Esophagus muscularis mucosa (tissue), 4 donors: Measurements from ENCODE around the gene SDK1. TPM values are rescaled to one million over a fixed set of nuclear protein-coding genes. Genes with fewer than 3 reads are reported as not detected.

Experiments used
- DNase-seq: peaks from one replicate; pipeline ENCODE4 v3.0.0-alpha.2; 2017; ENCODE audit errors: extremely low spot score
- H3K27ac ChIP-seq, 4 donors: fragments of 200-600 bp; sonication (generic); replicated peaks in 1 of 4; 1 replicate in 3 of 4; 2 replicates in 1 of 4; pipeline ENCODE4 v1.5.1; 2016 to 2019; ENCODE audit warnings: mild to moderate bottlenecking in 1 of 4
- H3K27me3 ChIP-seq, 4 donors: fragments of 200-600 bp; sonication (generic); one replicate each; pipeline versions ENCODE4 v1.5.1 to v1.6.0; 2016 to 2019
- H3K36me3 ChIP-seq, 4 donors: fragments of 200-600 bp; sonication (generic); one replicate each; pipeline ENCODE4 v1.5.1; 2016 to 2019
- H3K4me1 ChIP-seq, 4 donors: fragments of 200-600 bp; sonication (generic); one replicate each; pipeline ENCODE4 v1.5.1; 2016 to 2019
- H3K4me3 ChIP-seq, 4 donors: fragments of 200-600 bp; sonication (generic); 1 replicate in 2 of 4; 2 replicates in 2 of 4; pipeline ENCODE4 v1.5.1; 2016 to 2019; ENCODE audit warnings: mild to moderate bottlenecking in 4 of 4, moderate library complexity in 1 of 4
- H3K9me3 ChIP-seq, 4 donors: fragments of 200-600 bp; sonication (generic); 1 replicate in 3 of 4; 2 replicates in 1 of 4; pipeline ENCODE4 v1.5.1; 2016 to 2019
- EP300 ChIP-seq: sonication (generic); formaldehyde crosslinking; IDR thresholded peaks from one replicate; pipeline ENCODE4 v1.6.1; 2017; ENCODE audit warnings: antibody characterized with exemption
- POLR2A ChIP-seq: fragments of 450-650 bp; IDR thresholded peaks from one replicate; pipeline ENCODE4 v1.6.1; 2017; ENCODE audit warnings: antibody characterized with exemption, moderate library complexity, mild to moderate bottlenecking, low read depth
- POLR2AphosphoS5 ChIP-seq, 2 donors: sonication (generic); formaldehyde crosslinking; IDR thresholded peaks; one replicate each; pipeline ENCODE4 v1.6.1; 2017; ENCODE audit warnings: antibody characterized with exemption in 2 of 2
- WGBS: methylation state at CpG from one replicate; pipeline ENCODE4 v1.1.5; 2018; 5-methylcytosine and 5-hydroxymethylcytosine counted together
- intact Hi-C: fragments of 100-400 bp; cut with DNase I; formaldehyde crosslinking; loops from one replicate; pipeline ENCODE4 v1.15.1; 2023
- total RNA-seq, 4 donors: library from RNA; depleted of rRNA; stranded (reverse); fragments of >200 nt; gene quantifications; one replicate each; pipeline versions ENCODE4 v1.1.0 to v1.2.1, GENCODE V29; 2016
- TF ChIP-seq, protein P1 (sequence below), 3 experiments: fragments of 200-600 bp in 2 of 3; fragments of 450-650 bp in 1 of 3; sonication (generic) in 2 of 3; IDR thresholded peaks; one replicate each; pipeline ENCODE4 v1.5.1; 2017 to 2019; ENCODE audit warnings: antibody characterized with exemption in 3 of 3, mild to moderate bottlenecking in 2 of 3, moderate library complexity in 1 of 3

SDK1 gene
- total RNA-seq, 4 donors from 2014 or later: 7.8 to 18.6 (median 12.0) TPM

DNA sequence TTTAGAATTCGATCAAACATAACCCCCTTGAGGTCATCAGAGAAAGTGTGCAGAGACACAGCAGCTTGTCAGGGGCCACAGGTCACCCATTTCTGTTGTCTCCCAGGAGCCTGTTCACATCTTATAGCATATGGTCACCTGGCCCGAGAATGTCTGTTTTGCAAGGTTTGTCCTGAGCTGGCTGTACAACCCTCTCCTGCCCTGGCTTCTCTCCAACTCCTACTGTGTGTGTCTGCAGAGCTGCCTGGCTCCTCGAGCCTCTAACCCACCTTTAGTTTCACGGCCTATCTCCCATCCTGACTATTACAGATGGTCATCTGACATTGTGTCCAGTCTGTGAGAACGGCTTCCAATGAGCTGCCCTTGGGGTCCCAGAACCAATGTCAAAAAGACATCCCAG lies 683.4 kb downstream of the SDK1 start:
- intact Hi-C loops: no loop called here
- DNase-seq: no peak
- Histone ChIP-seq H3K4me3 (no peak overlapping the region), H3K27me3 (no peaks in the 10 kb centered on the region), H3K9me3 (peaks cover 0 to 6% (median 4%) of the 10 kb centered on the region in 4 donors), H3K36me3 (no peaks in the 10 kb centered on the region), H3K4me1 (no peaks in the 10 kb centered on the region), H3K27ac (no peak overlapping the region)
- 80% methylated on average over 4 of the region's 5 CpGs for WGBS
- TF ChIP-seq POLR2A (no peak), POLR2AphosphoS5 (IDR thresholded peaks at IDR 0.05) (no peak), EP300 (no peak)
- TF ChIP-seq, protein P1, sequence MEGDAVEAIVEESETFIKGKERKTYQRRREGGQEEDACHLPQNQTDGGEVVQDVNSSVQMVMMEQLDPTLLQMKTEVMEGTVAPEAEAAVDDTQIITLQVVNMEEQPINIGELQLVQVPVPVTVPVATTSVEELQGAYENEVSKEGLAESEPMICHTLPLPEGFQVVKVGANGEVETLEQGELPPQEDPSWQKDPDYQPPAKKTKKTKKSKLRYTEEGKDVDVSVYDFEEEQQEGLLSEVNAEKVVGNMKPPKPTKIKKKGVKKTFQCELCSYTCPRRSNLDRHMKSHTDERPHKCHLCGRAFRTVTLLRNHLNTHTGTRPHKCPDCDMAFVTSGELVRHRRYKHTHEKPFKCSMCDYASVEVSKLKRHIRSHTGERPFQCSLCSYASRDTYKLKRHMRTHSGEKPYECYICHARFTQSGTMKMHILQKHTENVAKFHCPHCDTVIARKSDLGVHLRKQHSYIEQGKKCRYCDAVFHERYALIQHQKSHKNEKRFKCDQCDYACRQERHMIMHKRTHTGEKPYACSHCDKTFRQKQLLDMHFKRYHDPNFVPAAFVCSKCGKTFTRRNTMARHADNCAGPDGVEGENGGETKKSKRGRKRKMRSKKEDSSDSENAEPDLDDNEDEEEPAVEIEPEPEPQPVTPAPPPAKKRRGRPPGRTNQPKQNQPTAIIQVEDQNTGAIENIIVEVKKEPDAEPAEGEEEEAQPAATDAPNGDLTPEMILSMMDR (IDR thresholded peaks at IDR 0.05): no peak

DNA sequence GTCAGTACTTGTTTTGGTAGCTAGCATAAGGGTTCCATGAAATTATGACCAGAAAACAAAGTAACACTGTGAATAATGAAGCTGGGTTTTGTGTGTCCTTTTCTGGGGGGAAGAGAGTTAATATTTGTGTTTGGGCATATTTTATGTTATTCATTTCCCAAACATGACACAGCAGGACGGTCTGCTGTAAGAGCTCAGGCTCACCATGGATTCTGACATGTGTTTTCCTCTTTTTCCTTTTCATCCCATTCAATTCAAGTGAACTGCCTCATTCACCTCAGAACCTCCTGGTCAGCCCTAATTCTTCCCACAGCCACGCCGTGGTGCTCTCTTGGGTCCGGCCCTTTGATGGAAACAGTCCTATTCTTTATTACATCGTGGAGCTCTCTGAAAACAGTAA lies 685.9 kb downstream of the SDK1 start:
- no peak for DNase-seq
- TF ChIP-seq EP300 (no peak), POLR2A (no peak), POLR2AphosphoS5 (IDR thresholded peaks at IDR 0.05) (no peak)
- TF ChIP-seq, protein P1 (IDR thresholded peaks at IDR 0.05): no peak
- Histone ChIP-seq H3K9me3 (peaks cover 0 to 3% (median under 1%) of the 10 kb centered on the region in 4 donors), H3K27me3 (no peaks in the 10 kb centered on the region), H3K36me3 (peaks cover 0 to 4% (median 2%) of the 10 kb centered on the region in 4 donors), H3K4me1 (no peaks in the 10 kb centered on the region), H3K27ac (no peak overlapping the region), H3K4me3 (no peak overlapping the region)
- intact Hi-C loops: no loop called here
- 76% methylated on average over 5 of the region's 5 CpGs for whole genome bisulfite sequencing

GRCh38 chr7:3987426-3987927 lies 686.4 kb downstream of the SDK1 start:
- intact Hi-C loops: no loop called here
- Histone ChIP-seq H3K4me1 (no peaks in the 10 kb centered on the region), H3K36me3 (peaks cover 0 to 4% (median 2%) of the 10 kb centered on the region in 4 donors), H3K27ac (no peak overlapping the region), H3K27me3 (no peaks in the 10 kb centered on the region), H3K9me3 (no peaks in the 10 kb centered on the region), H3K4me3 (no peak overlapping the region)
- TF ChIP-seq POLR2A (no peak), EP300 (no peak)
- TF ChIP-seq, protein P1 (IDR thresholded peaks at IDR 0.05): no peak
- 89% methylated on average over 11 of the region's 14 CpGs for WGBS
- DNase-seq: no peak

DNA sequence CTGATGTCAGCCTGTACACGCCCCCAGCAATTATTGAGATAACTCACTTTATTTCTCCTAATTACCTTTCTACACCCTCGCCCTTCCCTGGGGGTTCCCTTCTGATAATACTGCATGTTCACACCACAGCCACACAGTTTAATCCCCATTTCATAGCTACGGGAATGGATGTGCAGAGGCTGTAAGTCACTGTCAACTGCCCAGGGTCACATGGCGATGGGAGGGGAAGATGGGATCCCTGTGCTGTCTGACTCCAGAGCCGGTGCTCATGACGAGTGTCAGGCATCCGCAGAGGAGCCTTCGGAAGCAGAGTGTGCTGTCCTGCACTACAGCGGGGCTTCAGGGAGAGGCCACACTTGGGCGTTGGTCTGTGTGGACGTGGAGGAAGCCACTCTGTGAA lies 688.7 kb downstream of the SDK1 start:
- no peaks in the 10 kb centered on the region for H3K9me3 ChIP-seq

More for the DNA sequence above, 688.7 kb downstream of the SDK1 start:
- TF ChIP-seq EP300: no peak
- TF ChIP-seq, protein P1 (IDR thresholded peaks at IDR 0.05): no peak
- TF ChIP-seq POLR2A: no peak
- no peak for TF ChIP-seq POLR2AphosphoS5 (IDR thresholded peaks at IDR 0.05)
- intact Hi-C loops: no loop called here
- Histone ChIP-seq H3K4me1 (no peaks in the 10 kb centered on the region), H3K4me3 (no peak overlapping the region), H3K36me3 (peaks cover 0 to 4% (median 2%) of the 10 kb centered on the region in 4 donors), H3K27me3 (no peaks in the 10 kb centered on the region), H3K27ac (no peak overlapping the region)
- WGBS: 92% methylated on average over 11 of the region's 11 CpGs
- DNase-seq: no peak
